Karpas-422 (cell line): ENCODE measurements around the gene NUTF2. TPM values are rescaled to one million over a fixed set of nuclear protein-coding genes. Genes with fewer than 3 reads are reported as not detected.
A peak's percentile ranks its signal among the peaks of the same experiment; 100 is the strongest.

ENCODE experiments used
- DNase-seq: peaks from one replicate; pipeline ENCODE4 v3.0.0-alpha.2; 2015
- H2AFZ ChIP-seq: fragments of 200-600 bp; sonication (generic); 2 replicates; pipeline ENCODE4 v1.6.1; 2014; ENCODE audit warnings: antibody characterized with exemption, low read length, mixed read lengths
- H3K27ac ChIP-seq: fragments of 200-600 bp; sonication (generic); 2 replicates; pipeline ENCODE4 v1.5.1; 2014; ENCODE audit warnings: mild to moderate bottlenecking, low read length, moderate library complexity
- H3K27me3 ChIP-seq: fragments of 200-600 bp; sonication (generic); 2 replicates; pipeline ENCODE4 v1.6.1; 2014; ENCODE audit warnings: low read length, mixed read lengths
- H3K36me3 ChIP-seq: fragments of 200-600 bp; sonication (generic); 2 replicates; pipeline ENCODE4 v1.6.1; 2014; ENCODE audit warnings: low read length, mixed read lengths; ENCODE audit not compliant: insufficient read depth
- H3K4me1 ChIP-seq: fragments of 200-600 bp; sonication (generic); 2 replicates; pipeline ENCODE4 v1.6.1; 2014; ENCODE audit warnings: mild to moderate bottlenecking, low read length, mixed read lengths
- H3K4me2 ChIP-seq: fragments of 200-600 bp; sonication (generic); 2 replicates; pipeline ENCODE4 v1.6.1; 2014; ENCODE audit warnings: low read length, low read depth, mild to moderate bottlenecking; ENCODE audit not compliant: poor library complexity, severe bottlenecking
- H3K4me3 ChIP-seq: fragments of 200-600 bp; sonication (generic); 2 replicates; pipeline ENCODE4 v1.5.1; 2014; ENCODE audit warnings: mild to moderate bottlenecking, antibody characterized with exemption, low read length, mixed read lengths
- H3K79me2 ChIP-seq: fragments of 200-600 bp; sonication (generic); 2 replicates; pipeline ENCODE4 v1.6.1; 2014; ENCODE audit warnings: mild to moderate bottlenecking, low read length, mixed read lengths
- H3K9ac ChIP-seq: fragments of 200-600 bp; sonication (generic); 2 replicates; pipeline ENCODE4 v1.6.0; 2014; ENCODE audit warnings: low read length
- H3K9me2 ChIP-seq: fragments of 200-600 bp; sonication (generic), shearing (Covaris generic); replicated peaks from 2 replicates; pipeline ENCODE4 v1.6.0; 2014; ENCODE audit warnings: mild to moderate bottlenecking, low read length, moderate library complexity; ENCODE audit not compliant: insufficient read depth
- H3K9me3 ChIP-seq: fragments of 300-700, 200-600 bp; sonication (generic); 2 replicates; pipeline ENCODE4 v1.6.1; 2014; ENCODE audit warnings: low read length, mixed read lengths
- H4K20me1 ChIP-seq: fragments of 200-600 bp; sonication (generic); 2 replicates; pipeline ENCODE4 v1.6.1; 2014; ENCODE audit warnings: mild to moderate bottlenecking, antibody characterized with exemption, low read length, low read depth; ENCODE audit not compliant: insufficient read depth
- total RNA-seq: library from RNA; depleted of rRNA; stranded (reverse); fragments of >200 nt; shearing (Covaris generic); gene quantifications from 2 replicates; pipeline ENCODE4 v1.2.3, GENCODE V29; 2014; ENCODE audit warnings: low replicate concordance

NUTF2 gene
- total RNA-seq, 1 experiment from 2014 or later = 179 TPM

GRCh38 chr16:67879936-67880335 is 33.2 kb downstream of the NUTF2 start:
- H2AFZ ChIP-seq = no peak overlapping the region
- peaks cover 21% of the 10 kb centered on the region; the same call in 1 of the 2 replicates for H3K36me3 ChIP-seq
- no peaks in the 10 kb centered on the region for H3K27me3 ChIP-seq

GRCh38 chr16:67880584-67880983 is 33.9 kb downstream of the NUTF2 start:
- Histone ChIP-seq H3K27ac (no peak overlapping the region), H3K79me2 (peaks cover 11% of the 10 kb centered on the region), H3K9me2 (no peaks in the 10 kb centered on the region), H3K4me1 (no peaks in the 10 kb centered on the region), H3K9ac (no peak overlapping the region), H3K36me3 (peaks cover 21% of the 10 kb centered on the region; the same call in 1 of the 2 replicates), H3K4me2 (no peak overlapping the region), H3K4me3 (no peak overlapping the region), H3K27me3 (no peaks in the 10 kb centered on the region), H4K20me1 (peaks cover 11% of the 10 kb centered on the region; the same call in 1 of the 2 replicates), H2AFZ (no peak overlapping the region), H3K9me3 (no peaks in the 10 kb centered on the region)
- DNase-seq = no peak

More at GRCh38 chr16:67879936-67880335, 33.2 kb downstream of the NUTF2 start:
- H3K9ac ChIP-seq = no peak overlapping the region
- peaks cover 3% of the 10 kb centered on the region; the same call in 1 of the 2 replicates for H3K4me1 ChIP-seq
- H3K27ac ChIP-seq = no peak overlapping the region
- no peaks in the 10 kb centered on the region for H3K9me2 ChIP-seq
- no peak overlapping the region for H3K4me2 ChIP-seq
- H3K79me2 ChIP-seq = peaks cover 18% of the 10 kb centered on the region
- H4K20me1 ChIP-seq = peaks cover 11% of the 10 kb centered on the region; the same call in 1 of the 2 replicates
- no peak for DNase-seq
- no peaks in the 10 kb centered on the region for H3K9me3 ChIP-seq
- no peak overlapping the region for H3K4me3 ChIP-seq

- Histone ChIP-seq H4K20me1 (0 out of 2 replicates have a peak, but pooled peaks cover 4% of the 10 kb centered on the region), H3K27ac (no peak overlapping the region), H3K9me3 (no peaks in the 10 kb centered on the region), H3K9me2 (no peaks in the 10 kb centered on the region), H3K9ac (no peak overlapping the region), H2AFZ (no peak overlapping the region), H3K36me3 (peaks cover 14% of the 10 kb centered on the region; the same call in 1 of the 2 replicates), H3K79me2 (peaks cover 2% of the 10 kb centered on the region; the same call in 1 of the 2 replicates), H3K4me2 (no peak overlapping the region), H3K27me3 (no peaks in the 10 kb centered on the region), H3K4me1 (no peaks in the 10 kb centered on the region), H3K4me3 (no peak overlapping the region)
- DNase-seq = no peak
Observed at GRCh38 chr16:67881621-67882161, 35.0 kb downstream of the NUTF2 start.

DNA sequence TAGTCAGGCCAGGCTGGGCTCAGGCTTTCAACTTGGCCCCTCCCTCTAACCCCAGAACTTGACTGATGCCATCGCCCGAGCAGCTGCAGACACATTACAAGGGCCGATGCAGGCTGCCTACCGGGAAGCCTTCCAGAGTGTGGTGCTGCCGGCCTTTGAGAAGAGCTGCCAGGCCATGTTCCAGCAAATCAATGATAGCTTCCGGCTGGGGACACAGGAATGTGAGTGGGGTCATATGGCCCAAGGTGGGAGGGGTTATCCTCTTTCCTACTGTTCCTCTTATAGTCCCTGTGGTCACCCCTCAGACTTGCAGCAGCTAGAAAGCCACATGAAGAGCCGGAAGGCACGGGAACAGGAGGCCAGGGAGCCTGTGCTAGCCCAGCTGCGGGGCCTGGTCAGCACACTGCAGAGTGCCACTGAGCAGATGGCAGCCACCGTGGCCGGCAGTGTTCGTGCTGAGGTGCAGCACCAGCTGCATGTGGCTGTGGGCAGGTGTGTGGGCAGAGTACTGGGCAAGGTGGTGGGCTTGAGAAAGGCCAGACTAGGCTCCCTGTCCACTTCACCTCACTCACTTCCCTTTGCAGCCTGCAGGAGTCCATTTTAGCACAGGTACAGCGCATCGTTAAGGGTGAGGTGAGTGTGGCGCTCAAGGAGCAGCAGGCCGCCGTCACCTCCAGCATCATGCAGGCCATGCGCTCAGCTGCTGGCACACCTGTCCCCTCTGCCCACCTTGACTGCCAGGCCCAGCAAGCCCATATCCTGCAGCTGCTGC is 35.8 kb downstream of the NUTF2 start:
- Histone ChIP-seq H3K4me2 (no peak overlapping the region), H3K4me3 (no peak overlapping the region), H3K79me2 (no peaks in the 10 kb centered on the region), H3K9me3 (no peaks in the 10 kb centered on the region), H3K36me3 (peaks cover 6% of the 10 kb centered on the region; the same call in 1 of the 2 replicates), H3K27ac (no peak overlapping the region), H3K9me2 (no peaks in the 10 kb centered on the region), H3K4me1 (no peaks in the 10 kb centered on the region), H3K9ac (no peak overlapping the region), H3K27me3 (no peaks in the 10 kb centered on the region), H2AFZ (no peak overlapping the region), H4K20me1 (0 out of 2 replicates have a peak, but pooled peaks cover 4% of the 10 kb centered on the region)
- no peak for DNase-seq

- DNase-seq = no peak
- H3K36me3 ChIP-seq = peaks cover 5% of the 10 kb centered on the region; the same call in 1 of the 2 replicates
- H3K4me1 ChIP-seq = no peaks in the 10 kb centered on the region
- no peaks in the 10 kb centered on the region for H3K9me2 ChIP-seq
- H3K9ac ChIP-seq = no peak overlapping the region
- H3K27ac ChIP-seq = no peak overlapping the region
- no peak overlapping the region for H3K4me2 ChIP-seq
- no peaks in the 10 kb centered on the region for H3K79me2 ChIP-seq
- 0 out of 2 replicates have a peak, but pooled peaks cover 4% of the 10 kb centered on the region for H4K20me1 ChIP-seq
- H2AFZ ChIP-seq = no peak overlapping the region
- H3K27me3 ChIP-seq = no peaks in the 10 kb centered on the region
- H3K9me3 ChIP-seq = no peaks in the 10 kb centered on the region
- no peak overlapping the region for H3K4me3 ChIP-seq
Observed at GRCh38 chr16:67883146-67883871, 36.6 kb downstream of the NUTF2 start.

GRCh38 chr16:67883872-67884261 is 37.1 kb downstream of the NUTF2 start:
- DNase-seq = peak; percentile 83

GRCh38 chr16:67884684-67885083 is 38.0 kb downstream of the NUTF2 start, which contains the start of gene NRN1L:
TSS of gene NRN1L (plus strand) at chr16:67884885. CDS start at chr16:67884904, 19 bp downstream.
- Histone ChIP-seq H3K4me3 (no peak within 1 kb of the TSS), H3K36me3 (peaks cover 5% of the 10 kb centered on the region; the same call in 1 of the 2 replicates), H3K9ac (no peak within 1 kb of the TSS), H3K27ac (no peak within 1 kb of the TSS), H3K79me2 (no peaks in the 10 kb centered on the region), H3K9me2 (no peaks in the 10 kb centered on the region), H3K9me3 (no peaks in the 10 kb centered on the region), H2AFZ (no peak within 1 kb of the TSS), H3K27me3 (no peaks in the 10 kb centered on the region), H3K4me1 (no peaks in the 10 kb centered on the region), H3K4me2 (no peak within 1 kb of the TSS), H4K20me1 (0 out of 2 replicates have a peak, but pooled peaks cover 4% of the 10 kb centered on the region)
- no peak for DNase-seq

More at GRCh38 chr16:67883872-67884261, 37.1 kb downstream of the NUTF2 start:
- no peak overlapping the region for H3K4me3 ChIP-seq
- H3K4me1 ChIP-seq = no peaks in the 10 kb centered on the region
- H3K9me3 ChIP-seq = no peaks in the 10 kb centered on the region
- H3K9ac ChIP-seq = no peak overlapping the region
- H3K36me3 ChIP-seq = peaks cover 5% of the 10 kb centered on the region; the same call in 1 of the 2 replicates
- 0 out of 2 replicates have a peak, but pooled peaks cover 4% of the 10 kb centered on the region for H4K20me1 ChIP-seq
- H3K79me2 ChIP-seq = no peaks in the 10 kb centered on the region
- no peaks in the 10 kb centered on the region for H3K27me3 ChIP-seq
- no peaks in the 10 kb centered on the region for H3K9me2 ChIP-seq
- no peak overlapping the region for H3K4me2 ChIP-seq
- no peak overlapping the region for H2AFZ ChIP-seq
- no peak overlapping the region for H3K27ac ChIP-seq
